IMR-90 (cell line): ENCODE measurements around the gene NISCH. TPM values are rescaled to one million over a fixed set of nuclear protein-coding genes. Genes with fewer than 3 reads are reported as not detected.

Source experiments
- ATAC-seq: fragments of 200-7000 bp; cut with Tn5 transposase; 2 replicates; pipeline ENCODE4 v1.9.1; 2020; ENCODE audit warnings: low read depth, mild to moderate bottlenecking, moderate library complexity
- BruUV-seq: library from RNA; stranded (reverse); fragments of 400-500 nt; replicated peaks from 2 replicates; lab custom pipeline; 2021; lab: Mats Ljungman, UMichigan
- CTCF ChIA-PET: fragments of 300-600 bp; formaldehyde crosslinking; extraction: SDS; loops from one replicate; lab custom pipeline; 2021; ENCODE audit warnings: antibody characterized with exemption; lab: Yijun Ruan, JAX
- POLR2A ChIA-PET: fragments of 300-600 bp; sonication (Branson Sonifier 250); formaldehyde crosslinking; loops from one replicate; lab custom pipeline; 2022; ENCODE audit warnings: antibody characterized with exemption; ENCODE audit not compliant: unreplicated experiment; lab: Charles Lee
- DNase-seq: peaks from one replicate; pipeline ENCODE4 v3.0.0; 2013
- H2AFZ ChIP-seq: replicated peaks from 2 replicates; pipeline ENCODE3; 2013; ENCODE audit warnings: low read length, mild to moderate bottlenecking; ENCODE audit not compliant: poor library complexity
- H2AK5ac ChIP-seq: 2 replicates; pipeline ENCODE4 v1.6.1; 2013; ENCODE audit warnings: low read depth, low read length, inconsistent platforms
- H2AK9ac ChIP-seq: replicated peaks from 2 replicates; pipeline ENCODE3; 2013; ENCODE audit warnings: mild to moderate bottlenecking, low read depth, low read length, moderate library complexity; ENCODE audit not compliant: poor library complexity
- H2BK120ac ChIP-seq: 2 replicates; pipeline ENCODE4 v1.6.1; 2013; ENCODE audit warnings: low read depth, low read length, inconsistent platforms
- H2BK15ac ChIP-seq: 3 replicates; pipeline ENCODE4 v1.6.1; 2013; ENCODE audit warnings: low read depth, low read length, inconsistent platforms
- H2BK20ac ChIP-seq: 2 replicates; pipeline ENCODE4 v1.6.1; 2013; ENCODE audit warnings: low read depth, mild to moderate bottlenecking, inconsistent platforms, low read length, moderate library complexity
- H2BK5ac ChIP-seq: 2 replicates; pipeline ENCODE4 v1.6.1; 2013; ENCODE audit warnings: mild to moderate bottlenecking, low read depth, low read length, inconsistent platforms; ENCODE audit not compliant: poor library complexity, severe bottlenecking
- H3K14ac ChIP-seq: replicated peaks from 2 replicates; pipeline ENCODE4 v1.6.1; 2013; ENCODE audit warnings: low read depth, low read length, inconsistent platforms
- H3K18ac ChIP-seq: 2 replicates; pipeline ENCODE4 v1.6.1; 2013; ENCODE audit warnings: low read depth, low read length, control low read depth
- H3K23ac ChIP-seq: 2 replicates; pipeline ENCODE4 v1.6.1; 2013; ENCODE audit warnings: low read depth, low read length, inconsistent platforms
- H3K27ac ChIP-seq: 2 replicates; pipeline ENCODE4 v1.5.1; 2013; ENCODE audit warnings: mild to moderate bottlenecking, control low read depth, low read length; ENCODE audit not compliant: insufficient read depth
- H3K27me3 ChIP-seq: 2 replicates; pipeline ENCODE4 v1.6.1; 2013; ENCODE audit warnings: low read length; ENCODE audit not compliant: control insufficient read depth, insufficient read depth
- H3K36me3 ChIP-seq: 2 replicates; pipeline ENCODE4 v1.6.1; 2013; ENCODE audit warnings: low read length, mixed read lengths; ENCODE audit not compliant: control insufficient read depth, insufficient read depth
- H3K4ac ChIP-seq: 2 replicates; pipeline ENCODE4 v1.6.1; 2013; ENCODE audit warnings: low read depth, low read length, inconsistent platforms
- H3K4me1 ChIP-seq: 2 replicates; pipeline ENCODE4 v1.6.1; 2013; ENCODE audit warnings: low read length, mixed read lengths; ENCODE audit not compliant: control insufficient read depth, insufficient read depth
- H3K4me2 ChIP-seq: 2 replicates; pipeline ENCODE4 v1.6.1; 2013; ENCODE audit warnings: low read depth, mild to moderate bottlenecking, control low read depth, low read length, moderate library complexity
- H3K4me3 ChIP-seq: 2 replicates; pipeline ENCODE4 v1.5.1; 2013; ENCODE audit warnings: low read depth, mild to moderate bottlenecking, control low read depth, low read length, moderate library complexity; ENCODE audit not compliant: insufficient read depth
- H3K56ac ChIP-seq: 2 replicates; pipeline ENCODE4 v1.6.1; 2013; ENCODE audit warnings: low read length, inconsistent platforms; ENCODE audit not compliant: insufficient read depth; ENCODE audit errors: extremely low read depth
- H3K79me1 ChIP-seq, 2 experiments: 2 replicates each; pipeline ENCODE4 v1.6.1; 2013; ENCODE audit warnings: low read length in 2 of 2, inconsistent platforms in 1 of 2, low read depth in 1 of 2
- H3K9ac ChIP-seq: 2 replicates; pipeline ENCODE4 v1.6.1; 2013; ENCODE audit warnings: low read depth, low read length, control low read depth
- H3K9me1 ChIP-seq: 2 replicates; pipeline ENCODE4 v1.6.1; 2013; ENCODE audit warnings: low read length, inconsistent platforms; ENCODE audit not compliant: insufficient read depth
- H3K9me3 ChIP-seq: 2 replicates; pipeline ENCODE4 v1.6.1; 2013; ENCODE audit warnings: low read length; ENCODE audit not compliant: control insufficient read depth, insufficient read depth
- H4K20me1 ChIP-seq: 2 replicates; pipeline ENCODE4 v1.6.1; 2013; ENCODE audit warnings: low read length, inconsistent platforms; ENCODE audit not compliant: insufficient read depth
- H4K5ac ChIP-seq: 2 replicates; pipeline ENCODE4 v1.6.1; 2013; ENCODE audit warnings: mild to moderate bottlenecking, low read depth, low read length, control low read depth
- H4K8ac ChIP-seq, 2 experiments: 2 replicates each; pipeline ENCODE4 v1.6.1; 2013; ENCODE audit warnings: low read depth in 2 of 2, low read length in 2 of 2, control low read depth in 1 of 2, inconsistent platforms in 1 of 2
- H4K91ac ChIP-seq: 2 replicates; pipeline ENCODE4 v1.6.1; 2013; ENCODE audit warnings: low read depth, low read length, inconsistent platforms; ENCODE audit not compliant: insufficient read depth
- BHLHE40 ChIP-seq: fragments of 150-350 bp; IDR thresholded peaks from 2 replicates; pipeline ENCODE4 v1.6.1; 2016; ENCODE audit warnings: mild to moderate bottlenecking, low read depth, low read length
- CHD1 ChIP-seq: IDR thresholded peaks from 2 replicates; pipeline ENCODE4 v1.6.1; 2012; ENCODE audit warnings: low read depth, low read length, improper control_type of control experiment
- ELK1 ChIP-seq: fragments of 150-350 bp; IDR thresholded peaks from 2 replicates; pipeline ENCODE4 v1.6.1; 2016; ENCODE audit warnings: low read depth, mild to moderate bottlenecking, low read length, moderate library complexity, borderline replicate concordance
- FOS ChIP-seq: fragments of 150-350 bp; IDR thresholded peaks from 2 replicates; pipeline ENCODE4 v1.6.1; 2016; ENCODE audit warnings: low read depth, low read length
- MAFK ChIP-seq: IDR thresholded peaks from 2 replicates; pipeline ENCODE4 v1.6.1; 2012; ENCODE audit warnings: low read depth, low read length, improper control_type of control experiment
- MAZ ChIP-seq: IDR thresholded peaks from 2 replicates; pipeline ENCODE4 v1.6.1; 2012; ENCODE audit warnings: low read depth, mild to moderate bottlenecking, low read length, improper control_type of control experiment, moderate library complexity, borderline replicate concordance
- MXI1 ChIP-seq: IDR thresholded peaks from 2 replicates; pipeline ENCODE4 v1.6.1; 2012; ENCODE audit warnings: low read depth, mild to moderate bottlenecking, low read length, moderate library complexity, borderline replicate concordance
- RFX5 ChIP-seq: IDR thresholded peaks from 2 replicates; pipeline ENCODE4 v1.8.0; 2012; ENCODE audit warnings: low read depth, mild to moderate bottlenecking, low read length, moderate library complexity
- SMC3 ChIP-seq: fragments of 150-350 bp; IDR thresholded peaks from 2 replicates; pipeline ENCODE4 v1.6.1; 2016; ENCODE audit warnings: low read depth, mild to moderate bottlenecking, antibody characterized with exemption, low read length, moderate library complexity
- USF2 ChIP-seq: fragments of 150-350 bp; IDR thresholded peaks from 2 replicates; pipeline ENCODE4 v1.6.1; 2017; ENCODE audit warnings: mild to moderate bottlenecking, antibody characterized with exemption, low read length, low read depth
- WGBS, 2 experiments: methylation state at CpG; one replicate each; pipeline versions ENCODE4 v1.1.5 to v1.1.7; 2013; ENCODE audit warnings: missing lambda C conversion rate in 2 of 2; ENCODE audit not compliant: insufficient read length in 1 of 2; ENCODE audit errors: extremely low coverage in 2 of 2; 5-methylcytosine and 5-hydroxymethylcytosine counted together
- dilution Hi-C: fragments of 300-500 bp; cut with HindIII; formaldehyde crosslinking; loops from one replicate; pipeline ENCODE4 v1.14.3; 2018; ENCODE audit warnings: low sequenced_read_pairs; ENCODE audit not compliant: unreplicated experiment
- in situ Hi-C: fragments of 300-500 bp; cut with MboI; formaldehyde crosslinking; loops from 3 replicates; pipeline ENCODE4 v1.14.3; 2019; ENCODE audit warnings: low sequenced_read_pairs, inconsistent platforms, mixed read lengths
- intact Hi-C: fragments of 100-400 bp; cut with micrococcal nuclease; formaldehyde crosslinking; loops from 2 replicates; pipeline ENCODE4 v1.10.0; 2022
- polyA plus RNA-seq, 3 experiments: library from polyadenylated mRNA; depleted of rRNA; stranded (reverse); fragments of >200 nt; gene quantifications; 2 replicates each; pipeline ENCODE4 v1.2.3, GENCODE V29; 2012; ENCODE audit warnings: low replicate concordance in 1 of 3
- total RNA-seq: library from RNA; depleted of rRNA; stranded (reverse); fragments of >200 nt; gene quantifications from 2 replicates; pipeline ENCODE4 v1.2.3, GENCODE V29; 2012

Gene NISCH
- total and polyA plus RNA-seq, 2 of the 4 experiments (the other 2 are of a cell fraction) = 36.9 to 86.0 TPM

GRCh38 chr3:52463416-52463815, 8.0 kb downstream of the NISCH start:
- Histone ChIP-seq H3K4me3 (no peak overlapping the region), H2BK5ac (no peak overlapping the region), H3K27ac (no peak overlapping the region), H2BK15ac (no peak overlapping the region), H3K79me1 (peaks cover 34 to 73% of the 10 kb centered on the region in 2 experiments), H4K20me1 (peaks cover 40% of the 10 kb centered on the region), H2BK120ac (no peak overlapping the region), H4K91ac (no peak overlapping the region), H3K56ac (no peak overlapping the region), H3K27me3 (no peaks in the 10 kb centered on the region), H4K8ac (no peak overlapping the region), H3K4ac (no peak overlapping the region), H4K5ac (no peak overlapping the region), H3K18ac (no peak overlapping the region), H3K4me2 (no peak overlapping the region), H3K9me3 (no peaks in the 10 kb centered on the region), H2BK20ac (no peak overlapping the region), H2AK5ac (no peak overlapping the region), H3K9ac (no peak overlapping the region), H2AK9ac (no peak overlapping the region), H3K4me1 (peaks cover 10% of the 10 kb centered on the region; the same call in 1 of the 2 replicates), H3K14ac (no peak overlapping the region), H3K36me3 (peaks cover 53% of the 10 kb centered on the region), H3K23ac (no peak overlapping the region), H2AFZ (no peak overlapping the region), H3K9me1 (peaks cover 5% of the 10 kb centered on the region)
- 100% methylated on average over 3 of the region's 5 CpGs; no CpG with 5 or more reads in 1 of the 2 experiments for WGBS, 2 experiments
- in situ Hi-C loops (no loop called here), dilution Hi-C loops (no loop called here), intact Hi-C loops (no loop called here)
- ChIA-PET POLR2A (no interaction called here), CTCF (no interaction called here)
- no TSS peak for BruUV-seq
- ATAC-seq (no peak), DNase-seq (no peak)
- no peak for TF ChIP-seq USF2
- TF ChIP-seq ELK1 = no peak
- no peak for TF ChIP-seq FOS
- no peak for TF ChIP-seq CHD1
- TF ChIP-seq SMC3 = no peak
- TF ChIP-seq MXI1 = no peak
- no peak for TF ChIP-seq BHLHE40
- no peak for TF ChIP-seq RFX5
- no peak for TF ChIP-seq MAZ
- TF ChIP-seq MAFK = no peak
